Measurements from ENCODE around the gene IGFL3. TPM values are rescaled to one million over a fixed set of nuclear protein-coding genes. Genes with fewer than 3 reads are reported as not detected.

IGFL3 gene
- 1.9 TPM in 1 of 2 replicates, not detected in the other for total RNA-seq

GRCh38 chr19:46124638-46125115, at the start of gene IGFL3:
TSS of gene IGFL3 (minus strand) at chr19:46124688. CDS start at chr19:46124649, 39 bp downstream.

GRCh38 chr19:46147791-46148288, 23.4 kb upstream of the IGFL3 start, which contains the start of gene IGFL2:
TSS of gene IGFL2 (plus strand) at chr19:46148238. CDS start at chr19:46148279, 41 bp downstream.

Other genes with a start within 250 kb of the IGFL3 start
- gene IRF2BP1, start 238.5 kb downstream of the IGFL3 start, total RNA-seq: 36.7 and 38.0 TPM in 2 replicates
- gene MYPOP, start 222.1 kb downstream of the IGFL3 start, total RNA-seq: 1.8 and 6.8 TPM in 2 replicates
- not detected in 2 replicates for gene NANOS2, start 209.9 kb downstream of the IGFL3 start, total RNA-seq
- gene NOVA2, start 150.8 kb downstream of the IGFL3 start, total RNA-seq: under 0.01 and 0.24 TPM in 2 replicates
- 9.8 and 11.8 TPM in 2 replicates for gene CCDC61, start 129.2 kb downstream of the IGFL3 start, total RNA-seq
- gene PGLYRP1, start 101.6 kb downstream of the IGFL3 start, total RNA-seq: not detected in 2 replicates
- not detected in 2 replicates for gene IGFL4, start 83.7 kb downstream of the IGFL3 start, total RNA-seq
- not detected in 2 replicates for gene IGFL2, start 23.6 kb upstream of the IGFL3 start, total RNA-seq
- not detected in 2 replicates for gene IGFL1, start 105.1 kb upstream of the IGFL3 start, total RNA-seq
- 17.7 and 36.8 TPM in 2 replicates for gene HIF3A, start 172.4 kb upstream of the IGFL3 start, total RNA-seq
- 96.1 and 99.9 TPM in 2 replicates for gene PPP5C, start 222.4 kb upstream of the IGFL3 start, total RNA-seq

All from epithelial cell of alveolus of lung (primary cell).